Panc1 (cell line): Measurements from ENCODE around the gene GTF3C5. TPM values are rescaled to one million over a fixed set of nuclear protein-coding genes. Genes with fewer than 3 reads are reported as not detected.

Experiments
- ATAC-seq: fragments of 200-7000 bp; cut with Tn5 transposase; 2 replicates; pipeline ENCODE4 v1.9.1; 2020; ENCODE audit warnings: mild to moderate bottlenecking, moderate library complexity
- BruUV-seq: library from RNA; stranded (reverse); fragments of 400-500 nt; replicated peaks from 2 replicates; lab custom pipeline; 2021; lab: Mats Ljungman, UMichigan
- CTCF ChIA-PET: fragments of 300-600 bp; sonication (Branson Sonifier 250); formaldehyde crosslinking; loops from one replicate; lab custom pipeline; 2022; ENCODE audit warnings: antibody characterized with exemption; lab: Charles Lee
- POLR2A ChIA-PET: fragments of 300-600 bp; sonication (Branson Sonifier 250); formaldehyde crosslinking; loops from one replicate; lab custom pipeline; 2022; ENCODE audit warnings: antibody characterized with exemption; lab: Charles Lee
- DNase-seq: peaks from one replicate; pipeline ENCODE4 v3.0.0-alpha.2; 2010; ENCODE audit warnings: low read depth, low spot score
- H3K27ac ChIP-seq: 2 replicates; pipeline ENCODE4 v1.5.1; 2011; ENCODE audit warnings: mild to moderate bottlenecking, low read length, inconsistent platforms
- H3K27me3 ChIP-seq: fragments of 200-500 bp; sonication (Bioruptor generic); 2 replicates; pipeline ENCODE4 v1.6.0; 2014; ENCODE audit warnings: low read length, inconsistent platforms; ENCODE audit not compliant: control insufficient read depth, insufficient read depth
- H3K36me3 ChIP-seq: fragments of 200-500 bp; sonication (Bioruptor generic); 2 replicates; pipeline ENCODE4 v1.5.1; 2014; ENCODE audit warnings: inconsistent platforms, mild to moderate bottlenecking, low read length, moderate library complexity; ENCODE audit not compliant: control insufficient read depth, insufficient read depth
- H3K4me1 ChIP-seq: 2 replicates; pipeline ENCODE4 v1.5.1; 2011; ENCODE audit warnings: inconsistent platforms, mild to moderate bottlenecking, low read length, moderate library complexity; ENCODE audit not compliant: control insufficient read depth, insufficient read depth
- H3K4me3 ChIP-seq, 2 experiments: 2 replicates each; pipeline ENCODE4 v1.5.1; 2011 to 2012; ENCODE audit warnings: low read depth in 2 of 2, low read length in 2 of 2, mild to moderate bottlenecking in 2 of 2, inconsistent platforms in 1 of 2, moderate library complexity in 1 of 2
- H3K9me3 ChIP-seq: fragments of 200-500 bp; sonication (Bioruptor generic); 2 replicates; pipeline ENCODE4 v1.5.1; 2014; ENCODE audit warnings: low read depth, mild to moderate bottlenecking, inconsistent platforms, low read length, moderate library complexity; ENCODE audit not compliant: control insufficient read depth, insufficient read depth
- TCF7L2 ChIP-seq: IDR thresholded peaks from 2 replicates; pipeline ENCODE4 v1.6.1; 2011; ENCODE audit warnings: mild to moderate bottlenecking, low read depth, low read length, inconsistent platforms
- in situ Hi-C: cut with HindIII; loops from 2 replicates; pipeline ENCODE4 v1.10.0; 2016; ENCODE audit warnings: low sequenced_read_pairs, low pct_unique_long_range_greater_than_20kb
- intact Hi-C: fragments of 100-400 bp; cut with micrococcal nuclease; formaldehyde crosslinking; loops from one replicate; pipeline ENCODE4 v1.10.0; 2022; ENCODE audit not compliant: unreplicated experiment
- total RNA-seq: library from RNA; stranded (reverse); gene quantifications from one replicate; pipeline ENCODE4 v1.2.1, GENCODE V29; 2021; ENCODE audit not compliant: unreplicated experiment
- TF ChIP-seq, protein P1 (sequence below): fragments of 450-650 bp; IDR thresholded peaks from 2 replicates; pipeline ENCODE4 v1.5.1; 2017; ENCODE audit warnings: mild to moderate bottlenecking
- TF ChIP-seq, protein P2 (sequence below), 2 experiments: IDR thresholded peaks; 2 replicates each; pipeline ENCODE4 v1.6.1; 2011 to 2012; ENCODE audit warnings: low read depth in 2 of 2, control low read depth in 1 of 2, low read length in 1 of 2, mild to moderate bottlenecking in 1 of 2, moderate library complexity in 1 of 2; ENCODE audit not compliant: insufficient read depth in 1 of 2

The GTF3C5 gene
- total RNA-seq, 1 experiment from 2014 or later = 47.7 TPM

DNA sequence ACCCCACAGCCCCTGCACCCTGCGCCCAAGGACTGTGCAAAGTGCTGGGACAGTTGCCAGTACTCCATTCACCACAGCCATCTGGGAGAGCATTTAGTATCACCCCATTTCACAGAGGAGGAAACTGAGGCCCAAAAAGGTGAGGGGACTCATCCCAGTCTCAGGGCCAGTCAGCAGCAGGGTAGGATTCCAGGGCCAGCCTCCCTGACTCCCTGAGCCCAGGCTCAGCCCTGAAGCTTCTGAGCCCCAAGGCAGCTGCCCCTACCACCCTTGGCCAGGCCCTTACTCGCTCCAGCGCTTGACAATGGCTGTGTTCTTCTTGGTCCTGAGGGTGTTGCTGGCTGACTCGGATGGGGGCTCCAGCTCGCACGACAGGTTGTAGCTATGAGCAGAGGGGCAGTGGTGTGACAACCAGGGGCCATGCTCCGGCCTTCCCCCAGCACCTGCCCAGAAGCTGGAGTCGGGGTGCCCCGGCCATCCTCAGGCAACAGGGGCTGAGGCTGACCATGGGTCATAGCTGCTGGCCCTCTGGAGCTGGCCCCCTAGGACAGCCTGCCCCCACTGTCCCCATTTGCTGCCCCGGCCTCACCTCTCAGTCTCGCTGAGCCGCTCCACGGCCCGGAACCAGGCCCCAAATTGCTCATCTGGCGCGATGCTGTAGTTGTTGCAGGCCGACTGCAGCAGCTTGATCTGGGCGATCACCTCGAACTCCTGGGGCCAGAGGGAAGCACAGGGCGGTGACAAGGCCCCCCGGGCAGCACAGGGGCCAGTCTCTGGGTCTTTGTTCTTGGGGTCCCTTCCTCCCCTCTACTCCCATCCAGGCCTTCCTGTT lies 71.6 kb downstream of the GTF3C5 start:
- H3K27ac ChIP-seq = no peak overlapping the region
- intact Hi-C loops = loop anchor here (2.0 kb wide), 1 partner anchor 44 kb away; no protein-coding TSS in a partner anchor
- TF ChIP-seq, protein P1, sequence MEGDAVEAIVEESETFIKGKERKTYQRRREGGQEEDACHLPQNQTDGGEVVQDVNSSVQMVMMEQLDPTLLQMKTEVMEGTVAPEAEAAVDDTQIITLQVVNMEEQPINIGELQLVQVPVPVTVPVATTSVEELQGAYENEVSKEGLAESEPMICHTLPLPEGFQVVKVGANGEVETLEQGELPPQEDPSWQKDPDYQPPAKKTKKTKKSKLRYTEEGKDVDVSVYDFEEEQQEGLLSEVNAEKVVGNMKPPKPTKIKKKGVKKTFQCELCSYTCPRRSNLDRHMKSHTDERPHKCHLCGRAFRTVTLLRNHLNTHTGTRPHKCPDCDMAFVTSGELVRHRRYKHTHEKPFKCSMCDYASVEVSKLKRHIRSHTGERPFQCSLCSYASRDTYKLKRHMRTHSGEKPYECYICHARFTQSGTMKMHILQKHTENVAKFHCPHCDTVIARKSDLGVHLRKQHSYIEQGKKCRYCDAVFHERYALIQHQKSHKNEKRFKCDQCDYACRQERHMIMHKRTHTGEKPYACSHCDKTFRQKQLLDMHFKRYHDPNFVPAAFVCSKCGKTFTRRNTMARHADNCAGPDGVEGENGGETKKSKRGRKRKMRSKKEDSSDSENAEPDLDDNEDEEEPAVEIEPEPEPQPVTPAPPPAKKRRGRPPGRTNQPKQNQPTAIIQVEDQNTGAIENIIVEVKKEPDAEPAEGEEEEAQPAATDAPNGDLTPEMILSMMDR = no peak
- no peaks in the 10 kb centered on the region for H3K4me1 ChIP-seq
- no peaks in the 10 kb centered on the region for H3K36me3 ChIP-seq
- H3K9me3 ChIP-seq = no peaks in the 10 kb centered on the region
- ATAC-seq = no peak
- no peak for DNase-seq
- no TSS peak for BruUV-seq
- no peaks in the 10 kb centered on the region for H3K27me3 ChIP-seq
- POLR2A ChIA-PET = no interaction called here
- CTCF ChIA-PET = interaction anchor here (1.5 kb wide), 1 partner anchor 78 kb away, joined by 3 read pairs; no protein-coding TSS in a partner anchor
- H3K4me3 ChIP-seq = no peak overlapping the region
- in situ Hi-C loops = no loop called here

DNA sequence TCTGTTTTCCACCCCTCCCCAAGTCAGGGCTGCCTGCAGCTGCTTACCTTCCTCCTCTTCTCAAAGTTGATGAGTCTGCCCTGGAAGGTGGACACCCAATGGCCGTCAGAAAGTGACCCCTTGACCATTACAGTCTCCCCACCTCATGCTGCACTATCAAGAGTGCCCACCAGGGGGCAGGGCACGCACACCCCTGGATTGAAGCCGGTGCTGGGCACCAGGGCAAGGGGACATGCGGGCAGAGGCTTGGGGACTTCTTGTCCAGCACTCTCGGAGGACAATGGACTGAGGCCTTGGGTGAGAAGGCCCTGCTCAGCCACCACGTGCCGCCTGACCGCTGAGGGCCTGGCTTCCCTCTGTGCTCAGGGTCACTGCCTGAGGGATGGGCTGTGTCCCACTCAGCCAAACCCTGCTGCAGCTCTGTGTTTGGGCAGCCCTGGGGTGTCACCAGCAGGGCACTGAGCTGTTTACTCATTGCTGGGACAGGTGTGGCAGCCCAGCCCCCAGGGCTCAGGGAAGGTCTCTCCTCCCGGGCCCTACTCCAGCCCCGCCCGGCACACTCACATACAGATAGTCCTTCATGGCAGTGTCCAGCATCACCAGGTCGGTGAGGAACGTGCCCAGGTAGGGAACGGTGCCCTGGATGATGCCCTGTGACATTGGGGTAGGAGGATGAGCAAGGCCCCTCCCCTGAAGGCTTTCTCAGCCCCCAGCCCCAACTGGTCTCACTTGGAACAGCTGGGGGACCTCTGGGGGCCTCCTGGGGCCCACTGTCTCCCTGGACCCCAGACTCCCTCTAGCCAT lies 72.6 kb downstream of the GTF3C5 start:
- ChIA-PET POLR2A (no interaction called here), CTCF (no interaction called here)
- in situ Hi-C loops (no loop called here), intact Hi-C loops (loop anchor here (2.0 kb wide), 1 partner anchor 43 kb away; no protein-coding TSS in a partner anchor)
- Histone ChIP-seq H3K27ac (no peak overlapping the region), H3K27me3 (no peaks in the 10 kb centered on the region), H3K9me3 (no peaks in the 10 kb centered on the region), H3K4me1 (no peaks in the 10 kb centered on the region), H3K4me3 (no peak overlapping the region), H3K36me3 (no peaks in the 10 kb centered on the region)
- peak; percentile 75 for ATAC-seq
- peak; percentile 33 for DNase-seq
- TF ChIP-seq, protein P1 = peak; percentile 90
- TF ChIP-seq, protein P2, sequence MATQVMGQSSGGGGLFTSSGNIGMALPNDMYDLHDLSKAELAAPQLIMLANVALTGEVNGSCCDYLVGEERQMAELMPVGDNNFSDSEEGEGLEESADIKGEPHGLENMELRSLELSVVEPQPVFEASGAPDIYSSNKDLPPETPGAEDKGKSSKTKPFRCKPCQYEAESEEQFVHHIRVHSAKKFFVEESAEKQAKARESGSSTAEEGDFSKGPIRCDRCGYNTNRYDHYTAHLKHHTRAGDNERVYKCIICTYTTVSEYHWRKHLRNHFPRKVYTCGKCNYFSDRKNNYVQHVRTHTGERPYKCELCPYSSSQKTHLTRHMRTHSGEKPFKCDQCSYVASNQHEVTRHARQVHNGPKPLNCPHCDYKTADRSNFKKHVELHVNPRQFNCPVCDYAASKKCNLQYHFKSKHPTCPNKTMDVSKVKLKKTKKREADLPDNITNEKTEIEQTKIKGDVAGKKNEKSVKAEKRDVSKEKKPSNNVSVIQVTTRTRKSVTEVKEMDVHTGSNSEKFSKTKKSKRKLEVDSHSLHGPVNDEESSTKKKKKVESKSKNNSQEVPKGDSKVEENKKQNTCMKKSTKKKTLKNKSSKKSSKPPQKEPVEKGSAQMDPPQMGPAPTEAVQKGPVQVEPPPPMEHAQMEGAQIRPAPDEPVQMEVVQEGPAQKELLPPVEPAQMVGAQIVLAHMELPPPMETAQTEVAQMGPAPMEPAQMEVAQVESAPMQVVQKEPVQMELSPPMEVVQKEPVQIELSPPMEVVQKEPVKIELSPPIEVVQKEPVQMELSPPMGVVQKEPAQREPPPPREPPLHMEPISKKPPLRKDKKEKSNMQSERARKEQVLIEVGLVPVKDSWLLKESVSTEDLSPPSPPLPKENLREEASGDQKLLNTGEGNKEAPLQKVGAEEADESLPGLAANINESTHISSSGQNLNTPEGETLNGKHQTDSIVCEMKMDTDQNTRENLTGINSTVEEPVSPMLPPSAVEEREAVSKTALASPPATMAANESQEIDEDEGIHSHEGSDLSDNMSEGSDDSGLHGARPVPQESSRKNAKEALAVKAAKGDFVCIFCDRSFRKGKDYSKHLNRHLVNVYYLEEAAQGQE (IDR thresholded peaks at IDR 0.05; ENCODE audit: insufficient read depth in 1 of 2, low read depth in 2 of 2, low read length in 1 of 2) = no peak
- TF ChIP-seq TCF7L2 = no peak
- BruUV-seq = no TSS peak
